DMS 273 (cell line): Measurements from ENCODE around the gene CAPRIN1.

ENCODE experiments used
- DNase-seq: peaks from one replicate; lab custom pipeline; 2025; ENCODE audit not compliant: unreplicated experiment; lab: John Stamatoyannopoulos, UW

CAPRIN1 gene

DNA sequence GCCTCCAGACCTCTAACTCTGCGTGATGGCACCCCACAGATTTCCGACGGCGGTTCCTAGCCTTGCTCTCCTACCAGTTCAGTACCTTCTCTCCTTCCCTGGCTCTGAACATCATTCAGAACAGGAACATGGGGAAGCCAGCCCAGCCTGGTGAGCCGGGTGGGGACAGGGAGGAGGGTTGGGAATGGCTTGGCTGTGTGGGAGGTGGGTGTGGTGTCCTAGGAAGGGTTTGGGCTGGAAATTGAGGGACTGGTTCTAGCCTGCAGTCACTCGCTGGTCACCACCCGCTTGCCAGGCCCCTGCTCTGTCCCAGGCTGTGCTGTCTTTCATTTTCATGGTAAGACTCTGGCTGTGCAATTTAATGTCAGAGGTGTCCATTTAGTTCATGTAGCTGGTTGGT lies 87.8 kb downstream of the CAPRIN1 start:
- DNase-seq: no peak

DNA sequence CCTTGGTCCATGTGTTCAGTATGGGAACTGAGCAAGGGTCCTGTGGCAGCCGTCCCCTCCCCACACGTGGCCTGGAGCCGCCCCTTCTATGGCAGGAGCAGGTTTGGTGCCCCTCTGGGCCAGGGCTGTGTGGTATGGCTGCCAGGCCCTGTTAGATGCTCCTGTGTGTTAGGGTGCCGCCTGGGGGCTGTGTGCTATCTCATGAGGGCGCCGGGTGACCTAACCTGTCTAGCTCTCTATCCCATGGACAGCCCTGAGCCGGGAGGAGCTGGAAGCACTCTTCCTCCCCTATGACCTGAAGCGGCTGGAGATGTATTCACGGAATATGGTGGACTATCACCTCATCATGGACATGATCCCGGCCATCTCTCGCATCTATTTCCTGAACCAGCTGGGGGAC lies 88.6 kb downstream of the CAPRIN1 start:
- DNase-seq: no peak

DNA sequence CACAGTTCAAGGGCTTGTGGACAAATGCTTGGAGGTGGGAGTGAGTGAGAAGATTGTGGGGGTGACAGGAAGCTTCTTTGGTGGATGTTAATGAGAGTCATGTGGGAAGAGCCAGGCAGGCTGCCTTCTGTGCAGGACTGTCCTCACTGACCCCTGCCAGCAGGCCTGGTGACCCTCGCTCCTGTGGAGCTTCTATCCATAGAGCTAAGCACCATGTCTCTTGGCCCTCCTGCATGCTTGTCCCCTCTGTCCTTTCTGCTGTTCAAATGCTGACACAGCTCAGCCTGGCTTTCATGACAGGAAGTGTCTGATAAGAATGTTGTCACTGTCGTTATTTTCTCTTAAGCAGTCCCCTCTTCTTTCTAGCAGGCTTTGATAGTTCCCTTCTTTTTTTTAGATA lies 91.5 kb downstream of the CAPRIN1 start:
- no peak for DNase-seq

DNA sequence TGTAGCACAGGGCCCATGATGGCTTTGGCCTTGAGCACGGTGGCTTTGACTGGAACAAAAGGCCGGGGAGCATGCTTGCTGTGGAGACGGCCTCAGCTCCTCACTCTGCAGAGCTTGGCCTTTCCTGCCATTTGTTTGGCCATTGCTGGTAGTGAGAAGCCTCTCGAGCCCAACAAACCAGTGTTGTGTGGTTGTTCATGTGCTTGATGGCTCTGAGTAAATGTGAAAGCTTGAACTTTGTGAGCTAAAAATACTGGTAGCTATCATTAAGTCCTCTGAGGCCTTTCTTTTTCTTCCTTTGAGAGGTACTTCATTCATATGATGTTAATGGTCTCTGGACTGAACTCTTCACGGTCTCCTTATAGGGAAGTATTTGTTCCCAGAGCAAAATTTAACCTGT lies 93.5 kb downstream of the CAPRIN1 start:
- DNase-seq: no peak

DNA sequence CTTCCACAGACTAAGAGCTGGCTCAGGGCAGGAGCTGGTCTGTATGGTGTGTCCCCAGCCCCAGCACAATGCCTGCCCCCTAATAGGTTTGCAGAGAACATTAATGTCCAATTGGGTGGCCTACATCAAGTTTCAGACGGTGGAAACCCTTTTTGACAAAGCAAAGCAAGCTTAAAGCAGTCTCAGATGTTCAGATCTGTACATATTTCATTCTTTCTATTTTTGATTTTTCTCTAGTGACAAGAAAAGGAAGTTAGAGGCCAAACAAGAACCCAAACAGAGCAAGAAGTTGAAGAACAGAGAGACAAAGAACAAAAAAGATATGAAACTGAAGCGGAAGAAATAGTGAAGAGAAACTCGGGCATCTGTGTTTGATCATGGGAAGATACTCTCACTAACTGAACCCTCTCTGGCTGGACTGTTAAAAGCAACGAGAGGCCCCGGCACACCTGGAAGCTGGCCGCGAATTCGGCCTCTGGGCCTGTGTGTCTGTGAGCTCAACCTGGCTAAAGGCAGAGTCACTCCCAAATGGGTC lies 94.4 kb downstream of the CAPRIN1 start:
- DNase-seq: no peak

DNA sequence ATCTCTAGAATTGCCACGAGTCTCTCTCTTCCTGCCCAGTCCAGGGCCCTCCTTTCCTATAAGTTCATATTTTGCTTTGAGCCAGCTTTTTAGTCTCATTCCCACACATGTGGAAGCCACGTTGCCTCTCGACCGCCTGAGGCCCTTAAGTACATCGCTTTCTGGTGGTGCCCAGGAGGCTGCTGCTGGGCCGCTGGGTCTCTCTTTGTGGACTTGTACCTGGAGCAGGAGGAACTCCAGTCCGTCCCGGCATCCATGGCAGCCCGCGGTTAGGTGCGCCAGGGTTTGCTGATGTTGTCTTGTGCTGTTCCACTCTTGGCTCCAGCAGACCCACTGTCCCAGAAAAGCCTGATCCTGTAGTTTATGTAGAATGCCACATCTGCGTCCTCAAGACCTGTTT lies 94.9 kb downstream of the CAPRIN1 start:
- DNase-seq: no peak

DNA sequence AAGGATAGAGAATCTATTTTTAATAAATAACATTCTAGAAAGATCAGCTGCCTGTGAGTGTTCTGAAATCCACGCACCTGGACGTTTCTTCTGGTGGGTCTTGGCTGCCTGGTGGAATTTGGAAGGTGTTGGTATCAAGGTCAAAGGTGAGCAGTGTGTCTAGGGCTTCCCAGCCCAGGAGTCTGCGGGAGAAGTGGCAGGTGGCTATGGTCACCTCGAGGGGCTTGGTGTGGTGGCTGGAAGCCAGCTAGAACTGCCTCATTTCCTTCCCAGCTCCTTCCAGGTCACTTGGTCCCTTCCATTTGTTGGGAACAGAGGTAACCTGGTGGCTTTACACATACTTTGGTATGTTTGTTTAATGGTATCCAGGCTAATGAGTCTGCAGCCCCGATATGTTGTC lies 95.3 kb downstream of the CAPRIN1 start:
- DNase-seq: no peak

DNA sequence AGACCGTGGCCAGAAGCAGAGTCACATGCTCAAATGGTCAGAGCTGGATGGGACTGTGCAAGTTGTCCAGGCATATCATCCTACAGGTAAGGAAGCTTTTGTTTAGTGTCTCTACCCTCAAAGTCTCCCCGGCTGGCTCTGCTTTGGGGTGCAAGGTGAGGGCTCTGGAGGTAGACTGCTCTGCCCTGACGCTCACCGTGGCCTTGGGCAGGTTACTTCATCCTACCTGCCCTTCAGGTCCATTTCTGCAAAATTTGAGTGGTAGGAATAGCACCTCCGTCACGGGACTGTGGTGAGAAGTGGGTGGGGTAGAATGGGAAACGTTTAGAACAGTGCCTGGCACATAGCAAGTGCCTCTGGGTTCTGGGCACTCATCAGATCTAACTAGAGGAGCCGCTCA lies 96.0 kb downstream of the CAPRIN1 start:
- DNase-seq: no peak

DNA sequence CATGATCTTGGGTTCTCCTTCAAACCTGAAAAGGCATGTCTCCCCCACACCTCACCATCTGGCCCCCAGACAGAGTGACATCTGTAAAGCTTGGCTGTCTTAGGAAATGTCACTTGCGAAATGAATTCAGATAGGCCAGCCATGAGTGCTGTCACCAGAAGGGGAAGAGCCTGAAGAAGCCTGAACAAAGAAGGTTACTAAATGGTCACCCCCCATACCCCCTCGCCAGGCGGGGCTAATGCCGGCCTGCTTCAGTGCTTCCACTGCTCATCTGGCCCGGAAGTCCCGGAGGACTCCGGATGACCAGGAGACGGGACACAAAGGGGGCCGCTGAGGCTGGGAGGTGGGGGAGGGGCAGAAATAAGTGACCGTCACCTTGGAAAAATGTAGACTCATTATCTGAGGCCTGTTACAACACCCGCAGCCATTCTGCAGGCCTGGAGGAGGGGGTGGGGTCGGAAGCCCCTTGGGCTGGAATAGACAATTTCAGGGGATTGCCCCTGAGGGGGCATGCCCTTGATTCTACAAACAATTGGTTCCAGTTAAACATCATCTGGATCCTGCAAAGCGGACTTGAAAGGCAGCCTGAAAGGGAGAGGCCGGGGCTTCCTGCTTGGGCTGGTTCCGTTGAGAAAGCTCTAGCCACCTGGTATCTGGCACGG lies 97.1 kb downstream of the CAPRIN1 start:
- DNase-seq: no peak

DNA sequence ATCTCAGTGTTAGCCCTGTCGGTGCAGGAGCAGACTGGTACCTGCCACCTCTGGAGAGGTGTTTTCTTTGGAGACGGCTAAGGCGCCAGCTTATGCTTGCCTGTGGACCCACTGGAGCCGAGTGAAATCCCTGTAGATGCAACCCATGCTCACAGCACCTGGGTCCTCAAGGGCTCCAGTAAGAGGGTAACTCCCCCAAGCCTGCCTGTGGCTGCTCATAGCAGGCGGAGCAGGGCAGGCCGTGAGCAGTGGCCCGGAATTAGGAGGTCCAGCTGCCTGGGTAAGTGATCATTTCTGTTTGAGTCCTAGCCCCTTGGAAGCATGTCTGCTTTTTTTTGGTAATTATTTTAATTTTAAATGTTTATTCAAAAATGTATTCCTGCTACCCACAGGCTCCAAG lies 97.7 kb downstream of the CAPRIN1 start:
- no peak for DNase-seq

DNA sequence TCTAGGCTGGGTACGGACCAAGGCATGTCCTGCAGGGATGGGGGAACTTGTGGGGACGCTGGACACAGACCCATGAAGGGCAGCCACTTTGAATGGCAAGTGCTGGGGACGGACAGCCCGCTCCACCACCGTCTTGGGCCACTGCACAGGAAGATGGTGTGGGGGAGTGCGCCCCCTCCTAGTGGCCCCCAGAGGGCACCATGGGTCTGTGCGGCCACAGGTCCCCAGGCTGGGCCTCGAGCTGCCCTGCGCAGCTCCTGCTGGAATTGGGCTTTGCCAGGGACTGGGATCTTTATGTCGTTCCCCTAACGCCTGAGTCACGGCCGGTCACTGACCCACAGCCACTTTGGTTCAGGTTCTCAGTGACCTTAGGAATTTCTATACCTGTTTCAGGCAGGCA lies 98.3 kb downstream of the CAPRIN1 start:
- peak; percentile 16 for DNase-seq

DNA sequence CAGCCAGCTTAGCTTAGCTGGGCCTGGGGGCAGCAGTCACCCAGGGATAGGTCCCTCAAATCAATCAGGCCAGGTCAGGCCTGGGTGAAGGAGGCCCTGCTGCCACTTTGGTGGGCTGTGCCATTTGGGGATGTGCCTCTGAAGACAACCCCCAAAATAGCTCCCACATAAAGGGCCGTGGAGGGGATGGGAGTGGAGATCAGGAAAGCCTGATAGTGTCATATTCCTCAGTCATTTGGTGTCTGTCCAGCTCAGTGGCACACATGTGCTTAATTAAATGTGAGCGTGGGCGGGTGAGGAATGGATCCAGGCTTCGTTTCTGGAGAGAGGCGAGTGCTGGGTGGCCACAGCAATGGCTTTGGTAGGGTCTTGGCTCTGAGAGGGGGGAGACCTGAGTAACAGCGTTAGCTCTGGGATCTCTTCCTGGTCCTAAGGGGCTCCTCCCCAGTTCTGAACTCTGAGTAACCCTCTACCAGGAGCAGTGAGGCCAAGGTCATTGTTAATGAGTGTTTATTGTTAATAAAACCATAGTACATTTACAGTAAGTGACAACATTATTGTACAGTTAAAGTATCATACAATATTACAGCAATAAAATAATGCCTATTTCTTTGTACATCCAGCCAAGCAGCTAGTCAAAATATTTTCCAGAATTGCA lies 99.1 kb downstream of the CAPRIN1 start:
- DNase-seq: no peak
